T-helper 22 cell (primary cell): Measurements from ENCODE around the gene KIF17.
A peak's percentile ranks its signal among the peaks of the same experiment; 100 is the strongest.

Experiments
- DNase-seq: peaks from one replicate; pipeline ENCODE4 v3.0.0-alpha.2; 2020; ENCODE audit warnings: low read depth

Gene KIF17

DNA sequence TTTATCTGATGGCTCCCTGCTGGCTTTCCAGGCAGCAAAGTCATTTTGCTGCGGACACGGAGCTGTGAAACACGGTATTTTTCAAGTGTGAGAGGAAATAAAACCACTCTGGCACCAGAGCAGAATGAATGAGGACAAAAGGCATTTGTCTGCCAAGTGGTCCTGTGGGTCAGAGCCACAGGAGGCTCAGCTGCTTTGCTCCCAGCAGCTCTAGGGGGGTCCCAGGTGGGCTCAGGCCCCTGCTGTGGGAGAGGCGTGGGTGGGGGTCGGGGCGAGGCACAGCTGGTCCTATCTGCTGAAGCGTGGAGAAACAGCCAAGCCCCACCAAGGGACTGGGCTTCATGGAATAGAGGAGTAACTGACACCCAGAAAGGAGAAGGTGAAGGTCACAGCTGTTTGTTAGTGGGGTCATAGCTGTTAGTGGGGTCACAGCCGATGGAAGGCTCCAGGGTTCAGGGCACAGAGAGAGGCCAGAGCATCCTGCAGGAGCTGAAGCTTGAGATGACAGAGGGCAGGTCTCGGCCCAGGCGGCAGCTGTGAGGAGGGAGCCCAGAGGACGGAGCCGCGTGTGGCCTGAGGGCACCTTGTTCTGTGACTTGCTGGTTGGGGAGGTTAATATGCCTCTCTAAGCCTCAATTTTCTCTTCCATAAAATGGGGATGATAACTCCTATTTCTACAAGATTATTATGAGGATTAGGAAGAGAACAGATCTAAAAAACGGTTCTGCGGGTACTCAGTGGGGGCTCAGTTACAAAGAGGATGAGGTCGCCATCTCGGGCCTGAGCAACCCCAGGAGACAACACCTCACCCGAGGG lies 7.1 kb downstream of the KIF17 start:
- no peak for DNase-seq

- DNase-seq = no peak
Observed at GRCh38 chr1:20709868-20710267, 7.9 kb downstream of the KIF17 start.

- no peak for DNase-seq
Observed at GRCh38 chr1:20708891-20709290, 8.9 kb downstream of the KIF17 start.

GRCh38 chr1:20708057-20708456 lies 9.8 kb downstream of the KIF17 start:
- no peak for DNase-seq

GRCh38 chr1:20706841-20707240 lies 11.0 kb downstream of the KIF17 start:
- no peak for DNase-seq

DNA sequence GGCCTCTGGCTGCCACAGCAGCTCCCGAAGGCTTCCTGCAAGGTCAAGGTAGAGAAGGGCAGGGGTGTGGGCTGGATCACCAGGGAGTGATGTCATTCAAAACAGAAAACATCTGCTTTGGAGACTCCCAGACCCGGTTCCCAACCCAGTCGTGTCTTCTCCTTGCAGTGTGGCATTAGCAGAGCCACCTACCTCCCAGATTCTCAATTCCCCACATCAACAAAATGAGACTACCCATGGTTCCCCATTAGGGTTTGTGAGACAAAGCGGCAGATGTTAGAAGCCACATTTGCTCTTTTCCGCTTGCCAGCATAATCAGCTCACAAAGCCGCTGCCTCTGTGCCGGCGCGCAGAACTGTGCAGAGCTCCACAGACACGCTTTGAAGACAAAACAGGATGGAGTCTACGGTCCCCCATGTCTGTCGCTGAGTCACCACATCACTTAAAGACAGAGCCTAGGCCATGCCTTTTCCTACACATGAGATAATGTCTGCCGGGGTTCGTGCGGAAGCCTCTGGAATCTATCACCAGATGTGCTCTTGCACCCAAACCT lies 12.5 kb downstream of the KIF17 start:
- DNase-seq = no peak

DNA sequence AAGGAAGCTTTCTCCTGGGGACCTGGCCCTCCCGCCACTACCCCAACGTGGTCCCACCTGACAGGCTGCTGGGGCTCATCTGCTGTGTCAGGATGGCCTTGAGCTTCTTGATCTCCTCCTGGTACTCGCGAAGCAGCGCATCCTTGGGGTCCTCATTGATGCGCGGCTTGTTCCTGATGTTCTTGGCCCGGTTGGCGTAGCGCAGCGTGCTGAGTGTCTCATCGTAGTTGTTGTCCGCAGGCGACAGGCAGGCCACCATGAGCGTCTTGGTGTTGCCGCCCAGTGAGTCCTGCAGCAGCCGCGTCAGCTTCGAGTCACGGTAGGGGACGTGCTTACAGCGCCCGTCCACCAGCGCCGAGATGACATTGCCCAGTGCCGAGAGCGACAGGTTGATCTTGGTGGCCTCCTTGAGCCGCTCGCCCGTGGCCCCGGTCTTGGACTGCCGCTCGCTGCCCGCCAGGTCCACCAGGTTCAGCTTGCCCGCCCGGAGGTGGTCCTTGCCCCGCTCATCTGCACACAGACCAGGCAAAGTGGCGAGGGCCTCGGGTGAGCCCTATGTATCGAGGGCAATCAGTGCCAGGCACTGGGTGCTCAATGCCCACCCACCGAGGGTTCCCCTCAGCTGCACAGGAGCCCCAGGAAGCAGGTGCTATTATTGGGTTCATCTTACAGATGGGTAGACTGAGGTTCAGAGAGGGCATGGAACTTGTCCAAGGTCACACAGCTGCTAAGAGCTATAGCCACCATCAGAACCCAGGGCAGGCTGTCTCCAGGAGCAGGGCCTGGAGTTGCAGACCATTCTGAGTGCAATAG lies 13.2 kb downstream of the KIF17 start:
- no peak for DNase-seq

DNA sequence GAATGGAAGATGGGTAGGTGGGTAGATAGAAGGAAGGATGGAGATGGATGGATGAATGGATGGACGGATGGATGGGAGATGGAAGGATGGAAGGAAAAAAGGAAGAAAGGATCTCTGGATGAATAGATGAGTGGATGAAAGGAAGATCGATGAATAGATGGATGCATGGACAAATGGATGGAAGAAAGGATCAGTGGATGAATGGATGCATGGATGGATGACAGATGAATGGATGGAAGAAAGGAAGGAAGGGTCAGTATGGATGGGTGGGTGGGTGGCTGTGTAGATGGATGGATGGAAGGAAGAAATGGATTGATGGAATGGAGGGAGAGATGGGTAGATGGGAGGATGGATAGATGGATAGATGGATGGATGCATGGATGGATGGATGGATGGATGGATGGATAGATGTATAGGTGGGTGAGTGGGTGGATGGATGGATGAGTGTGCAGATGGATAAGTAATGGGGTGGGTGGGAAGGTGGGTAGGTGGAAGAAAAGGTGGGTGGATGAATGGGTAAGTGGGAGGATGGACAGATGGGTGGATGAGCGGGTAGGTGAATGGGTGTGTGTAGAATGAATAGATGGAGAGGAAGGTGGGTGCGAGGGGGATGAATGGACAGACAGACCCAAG lies 14.6 kb downstream of the KIF17 start:
- no peak for DNase-seq

DNA sequence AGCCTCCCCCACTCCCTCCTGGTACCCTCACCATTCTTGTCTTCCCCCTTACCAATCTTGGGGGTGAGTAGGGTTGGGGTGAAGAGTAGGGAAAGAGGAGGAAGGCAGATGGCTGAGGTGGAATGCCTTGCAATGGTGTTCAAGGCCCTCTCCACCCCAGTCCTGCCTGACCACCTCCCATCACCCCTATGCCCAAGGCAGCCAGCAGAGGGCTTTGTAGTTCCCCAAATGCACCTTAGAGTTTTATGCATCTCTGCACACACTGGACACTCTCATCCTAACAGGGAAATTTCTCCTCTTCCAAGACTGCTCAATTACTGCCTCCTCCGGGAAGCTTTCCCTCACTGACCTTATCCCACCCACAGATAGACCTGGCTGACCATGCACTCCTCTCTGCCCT lies 15.4 kb downstream of the KIF17 start:
- DNase-seq = no peak

DNA sequence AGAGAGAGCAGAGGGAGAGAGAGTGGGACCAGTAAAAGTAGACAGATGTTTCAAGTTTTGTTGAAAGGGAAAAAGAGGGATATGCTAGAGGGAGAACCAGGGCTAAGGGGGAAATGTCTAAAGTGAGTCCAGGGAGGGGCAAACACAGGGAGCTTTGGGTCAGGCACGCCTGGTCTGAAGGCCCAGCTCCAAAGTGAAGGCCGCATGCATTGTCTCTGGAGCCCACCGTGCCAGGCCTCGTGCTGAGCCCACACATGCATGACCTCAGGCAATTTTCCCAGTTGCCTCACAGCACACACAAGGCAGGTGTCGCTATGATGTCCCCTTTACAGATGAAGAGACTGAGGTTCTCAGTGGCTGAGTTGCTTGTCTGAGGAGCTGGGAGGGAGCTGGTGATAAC lies 16.0 kb downstream of the KIF17 start:
- no peak for DNase-seq

DNA sequence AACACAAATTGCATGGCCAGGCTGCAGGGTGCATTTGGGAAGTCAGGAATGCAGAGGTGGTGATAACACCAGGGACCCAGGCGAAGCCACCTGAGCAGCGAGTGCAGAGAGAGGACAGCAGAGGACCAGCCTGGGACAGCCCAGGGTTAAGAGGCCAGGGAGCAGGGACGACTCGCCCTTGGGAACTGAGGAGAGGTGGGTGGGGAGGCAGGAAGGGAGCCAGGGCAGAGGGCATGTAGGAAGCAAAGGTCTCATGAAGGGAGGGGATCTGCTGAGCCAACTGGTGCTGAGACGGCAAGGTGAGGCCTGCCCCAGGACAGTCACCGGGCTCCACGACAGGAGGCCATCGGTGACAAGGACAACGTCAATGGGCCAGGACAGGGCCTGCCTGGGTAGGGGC lies 16.4 kb downstream of the KIF17 start:
- no peak for DNase-seq

DNA sequence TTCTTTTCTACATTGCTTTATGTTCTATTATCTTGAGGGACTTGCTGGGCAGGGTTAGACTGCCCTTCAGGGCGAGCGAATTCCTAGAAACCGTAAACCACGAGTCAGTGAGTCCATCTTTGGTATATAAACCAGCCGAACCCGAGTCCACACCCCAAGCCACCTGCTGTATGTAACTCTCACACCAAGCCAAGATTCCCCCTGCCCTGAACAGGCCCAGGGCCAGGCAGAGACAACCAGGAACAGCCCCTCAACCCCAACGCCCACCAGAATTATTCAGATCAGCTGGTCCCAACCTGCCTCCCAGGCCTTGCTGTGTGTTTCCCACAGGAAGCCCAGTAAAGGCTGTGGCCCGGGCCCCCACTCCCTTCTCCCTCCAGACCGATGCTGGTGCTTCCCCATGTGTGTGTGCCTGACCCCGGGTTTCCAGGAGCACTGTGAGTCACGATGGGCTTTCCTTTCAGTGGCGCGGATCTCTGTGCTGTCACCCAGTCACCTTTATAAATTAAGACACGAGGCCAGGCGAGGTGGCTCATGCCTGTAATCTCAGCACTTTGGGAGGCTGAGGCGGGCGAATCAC lies 17.1 kb downstream of the KIF17 start:
- DNase-seq = no peak

- no peak for DNase-seq
Observed at GRCh38 chr1:20699558-20699957, 18.2 kb downstream of the KIF17 start.

DNA sequence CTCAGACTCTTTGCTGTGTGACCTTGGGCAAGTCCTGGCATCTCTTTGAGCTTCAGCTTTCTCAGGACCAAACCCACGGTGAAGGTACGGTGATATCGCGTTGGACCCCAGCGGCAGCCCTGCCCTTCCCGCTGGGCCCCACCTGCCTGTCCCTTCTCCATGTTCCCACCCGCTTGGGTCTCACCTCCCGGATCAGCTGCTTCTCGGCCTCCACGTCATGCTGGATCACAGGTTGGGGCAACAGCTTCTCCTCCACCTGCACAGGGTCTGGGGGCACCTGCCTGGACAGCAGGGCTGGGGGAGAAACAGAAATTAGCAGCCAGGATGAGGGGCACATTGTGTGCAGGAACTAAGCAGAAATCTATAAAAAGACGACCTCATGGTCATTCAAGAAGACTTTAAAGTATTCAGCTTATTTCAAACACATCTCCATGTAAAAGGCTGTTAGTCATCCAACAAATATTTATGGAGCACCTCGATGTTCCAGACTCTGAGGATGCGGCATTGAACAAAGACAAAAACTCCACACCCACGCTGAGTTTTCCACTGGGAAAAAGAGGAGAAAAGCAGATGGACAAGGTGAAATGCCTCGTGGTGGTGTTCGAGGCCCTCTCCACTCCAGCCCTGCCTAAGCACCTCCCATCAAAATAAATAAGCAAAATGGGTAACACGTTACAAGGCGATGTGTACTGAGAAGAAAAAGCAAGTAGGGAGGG lies 19.5 kb downstream of the KIF17 start:
- DNase-seq = no peak

DNA sequence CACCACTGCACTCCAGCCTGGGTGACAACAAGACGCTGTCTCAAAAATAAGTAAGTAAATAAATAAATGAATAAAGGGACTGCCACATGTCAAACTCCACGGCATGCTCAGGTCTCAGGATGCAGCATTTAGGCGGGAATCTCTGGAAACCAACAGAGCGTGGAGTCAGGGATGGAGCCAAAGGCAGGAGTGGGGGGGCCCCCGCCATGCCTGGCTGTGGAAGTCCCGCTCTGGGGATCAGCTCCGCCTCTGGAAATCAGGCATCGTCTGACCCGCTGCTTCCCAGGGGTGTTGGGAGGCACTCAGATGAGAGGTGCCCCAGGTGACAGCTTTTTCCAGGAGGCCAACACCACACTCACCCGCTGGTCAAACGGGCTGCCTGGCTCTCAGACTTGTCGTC lies 20.2 kb downstream of the KIF17 start:
- no peak for DNase-seq

DNA sequence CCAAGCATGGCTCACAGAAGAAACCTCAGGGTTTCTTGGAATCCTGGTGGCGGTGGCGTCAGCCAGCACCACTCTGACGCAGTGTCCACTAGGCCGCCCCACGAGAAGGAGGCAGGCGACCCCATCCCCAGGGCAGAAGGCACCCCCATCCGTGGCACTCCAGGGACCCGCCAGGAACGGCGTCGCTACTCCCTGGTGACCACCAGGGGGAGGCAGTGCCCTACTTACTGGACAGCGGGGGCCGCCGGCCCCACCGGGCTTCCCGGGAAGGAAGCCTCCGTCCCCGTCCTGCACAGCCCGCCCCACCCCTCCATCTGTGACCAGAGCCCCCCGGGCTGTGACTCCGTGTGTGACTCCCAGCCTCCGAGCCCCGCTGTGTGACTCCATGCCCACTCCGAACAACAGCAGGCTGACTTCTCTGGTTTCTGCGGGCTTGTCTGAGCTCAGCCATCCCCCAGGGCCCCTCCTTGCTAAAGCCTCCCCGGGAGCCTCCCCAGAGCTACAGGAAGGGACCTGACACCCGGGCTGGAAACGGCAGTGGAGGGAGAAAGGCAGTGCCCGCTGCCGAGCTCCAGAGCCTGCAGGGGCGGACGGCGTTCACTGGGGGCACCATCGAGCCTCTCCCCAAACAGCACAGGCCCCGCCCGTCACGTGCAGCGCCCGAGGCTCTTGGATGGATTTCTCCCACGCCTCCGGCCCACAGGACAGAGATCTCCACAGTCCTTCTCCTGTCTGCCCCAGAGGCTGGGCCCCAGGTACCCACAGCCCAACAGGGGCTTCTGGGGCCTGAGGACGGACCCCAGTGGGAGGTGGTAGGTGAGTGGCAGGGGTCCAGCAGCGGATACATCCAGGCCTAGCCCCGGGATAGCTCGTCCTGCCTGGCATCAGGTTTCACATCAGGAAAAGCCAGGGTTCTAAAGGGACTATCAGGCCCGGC lies 21.1 kb downstream of the KIF17 start:
- peak; percentile 39 for DNase-seq

DNA sequence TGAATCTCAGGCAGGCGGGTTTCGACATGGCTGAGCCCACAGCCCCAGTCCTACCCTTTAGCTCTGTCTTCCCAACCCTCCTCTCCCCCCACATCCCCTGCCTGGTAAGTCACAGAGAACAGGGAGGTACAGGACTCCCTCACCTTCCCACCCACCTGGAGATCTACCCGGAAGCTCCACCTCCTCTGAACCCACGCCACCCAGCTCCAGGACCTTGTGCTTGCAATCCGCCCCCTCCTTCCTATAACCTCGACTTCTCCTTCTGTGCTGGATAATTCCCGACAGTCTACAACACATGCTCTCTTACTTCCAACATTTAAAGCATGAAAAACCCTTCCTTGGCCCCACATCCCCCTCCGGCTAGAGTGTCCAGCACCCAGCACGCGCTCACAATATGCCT lies 22.3 kb downstream of the KIF17 start:
- no peak for DNase-seq

DNA sequence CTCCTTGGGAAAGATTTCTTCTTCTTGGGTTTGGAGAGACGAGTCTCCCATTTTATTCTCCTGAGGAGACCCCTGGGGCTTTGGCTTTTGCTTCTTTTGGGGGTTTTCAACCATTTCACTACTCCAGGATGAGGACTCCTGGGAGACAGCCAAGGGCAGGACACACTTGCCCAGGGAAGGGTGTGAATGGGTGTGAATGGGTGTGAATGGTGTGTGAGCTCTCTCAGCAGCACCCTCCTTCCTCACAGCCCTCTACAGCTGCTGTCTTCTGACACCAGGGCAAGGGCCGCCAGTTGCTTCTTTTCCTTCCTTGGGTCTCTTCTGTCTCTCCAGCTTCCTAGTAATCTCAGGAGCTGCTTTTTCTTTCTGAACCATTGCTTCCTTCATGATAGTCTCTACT lies 24.2 kb downstream of the KIF17 start:
- DNase-seq = no peak

DNA sequence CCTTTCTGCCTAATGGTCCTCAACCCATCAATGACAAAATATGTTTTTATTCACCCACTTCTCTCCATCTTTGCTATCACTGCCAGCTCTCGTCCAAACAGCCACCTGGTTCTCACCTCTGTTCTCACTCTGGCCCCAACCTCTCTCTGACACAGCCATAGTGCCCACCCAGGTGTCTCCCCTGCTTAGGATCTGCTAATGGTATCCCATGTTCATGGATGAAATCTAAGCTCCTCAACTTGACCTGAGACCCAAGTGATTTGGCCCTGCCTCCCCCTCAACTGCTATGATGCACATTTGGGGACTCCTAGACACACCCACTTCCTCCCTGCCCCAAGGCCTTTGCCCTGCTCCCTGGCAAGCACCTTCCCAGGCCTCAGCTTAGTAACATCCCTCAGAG lies 25.9 kb downstream of the KIF17 start:
- no peak for DNase-seq

- DNase-seq = no peak
Observed at GRCh38 chr1:20689645-20690056, 28.2 kb downstream of the KIF17 start.
